GM18858 (cell line): ENCODE results near the gene EZR.

ENCODE experiments used
- ATAC-seq: cut with Tn5 transposase; IDR thresholded peaks from one replicate; pipeline ENCODE4 v1.9.1; 2021; ENCODE audit not compliant: unreplicated experiment

EZR gene

DNA sequence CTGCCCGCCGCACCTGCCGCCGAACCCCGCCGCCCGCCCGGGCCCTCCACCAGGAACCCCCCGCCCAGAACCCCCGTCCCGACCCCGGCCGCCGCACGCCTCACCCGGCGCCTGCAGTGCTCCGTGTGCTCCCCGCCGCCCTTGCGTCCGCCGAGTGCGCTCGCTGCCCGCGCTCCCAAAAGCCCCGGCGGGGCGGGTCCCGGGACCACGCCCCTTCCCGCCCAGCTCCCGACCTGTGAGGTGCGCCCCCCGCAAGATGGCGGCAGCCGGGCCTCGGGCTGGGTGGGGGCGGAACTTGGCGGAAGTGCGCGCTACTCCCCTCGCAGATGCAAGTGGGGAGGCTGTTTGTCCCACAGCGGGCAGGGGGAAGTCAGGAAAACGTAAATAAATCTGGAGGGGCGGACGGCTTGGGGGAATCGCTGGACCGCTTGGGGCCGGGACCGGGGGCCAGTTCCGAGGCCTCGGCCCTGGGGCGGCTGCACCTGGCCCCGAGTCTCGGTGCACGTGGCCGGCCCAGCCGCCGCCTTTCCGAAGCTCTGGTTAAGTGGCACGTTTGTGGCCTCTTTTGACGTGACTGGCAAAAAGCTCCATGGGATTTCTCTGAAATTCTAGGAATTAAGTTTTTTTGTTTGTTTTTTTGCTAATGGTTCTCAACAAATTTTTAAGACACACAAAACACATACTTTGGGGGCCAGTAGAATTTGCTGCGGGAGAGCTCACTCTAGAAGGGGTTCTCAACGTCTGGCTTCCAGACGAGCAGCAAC is at the start of gene EZR:
Gene EZR, minus strand, starts transcription at position 156 of the 764 bp plus-strand sequence. CDS start 1,275 bp downstream, outside the sequence.
- no peak for ATAC-seq

DNA sequence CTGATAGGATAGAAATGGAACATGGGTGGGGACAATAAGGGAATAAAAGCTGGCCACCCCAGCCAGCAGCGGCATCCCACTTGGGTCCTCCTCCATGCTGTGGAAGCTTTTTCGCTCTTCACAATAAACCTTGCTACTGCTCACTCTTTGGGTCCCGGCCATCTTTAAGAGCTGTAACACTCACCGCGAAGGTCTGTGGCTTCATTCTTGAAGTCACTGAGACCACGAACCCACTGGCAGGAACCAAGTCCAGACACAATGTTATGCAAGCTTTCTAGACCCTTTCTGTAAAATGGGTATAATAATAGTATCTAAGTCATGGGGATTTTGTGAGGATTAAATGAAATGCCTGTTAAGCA is 48.9 kb upstream of the EZR start:
- no peak for ATAC-seq

DNA sequence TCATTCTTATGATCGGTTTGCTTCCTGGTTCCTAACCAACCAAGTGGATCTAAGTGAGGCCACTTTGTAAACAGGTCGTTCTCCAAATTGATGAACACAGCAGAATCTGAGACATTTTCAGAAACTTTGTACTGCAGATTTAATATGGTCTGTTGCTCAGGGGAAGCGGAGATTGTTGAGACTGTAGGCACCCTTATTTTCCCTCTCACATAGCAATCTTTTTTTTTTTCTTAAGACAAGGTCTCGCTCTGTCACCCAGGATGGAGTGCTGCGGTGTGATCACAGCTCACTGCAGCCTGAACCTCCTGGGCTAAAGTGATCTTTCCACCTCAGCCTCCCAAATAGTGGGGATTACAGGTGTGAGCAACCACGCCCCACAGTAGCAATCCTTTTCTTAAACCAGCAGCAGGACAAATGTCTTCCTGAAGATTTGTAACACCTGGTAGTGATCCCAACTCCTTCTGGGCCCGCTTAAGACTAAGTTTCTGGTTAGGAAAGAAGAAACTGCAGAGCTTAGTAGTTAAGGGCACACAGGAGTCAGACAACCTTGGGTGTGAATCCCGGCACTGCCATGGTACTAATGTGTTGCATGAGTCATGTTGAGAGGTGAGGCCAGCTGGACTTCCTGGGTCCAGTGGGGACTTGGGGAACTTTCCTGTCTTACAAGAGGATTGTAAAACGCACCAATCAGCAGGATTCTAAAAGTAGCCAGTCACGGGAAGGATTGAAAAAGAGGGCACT is 48.4 kb upstream of the EZR start:
- no peak for ATAC-seq

DNA sequence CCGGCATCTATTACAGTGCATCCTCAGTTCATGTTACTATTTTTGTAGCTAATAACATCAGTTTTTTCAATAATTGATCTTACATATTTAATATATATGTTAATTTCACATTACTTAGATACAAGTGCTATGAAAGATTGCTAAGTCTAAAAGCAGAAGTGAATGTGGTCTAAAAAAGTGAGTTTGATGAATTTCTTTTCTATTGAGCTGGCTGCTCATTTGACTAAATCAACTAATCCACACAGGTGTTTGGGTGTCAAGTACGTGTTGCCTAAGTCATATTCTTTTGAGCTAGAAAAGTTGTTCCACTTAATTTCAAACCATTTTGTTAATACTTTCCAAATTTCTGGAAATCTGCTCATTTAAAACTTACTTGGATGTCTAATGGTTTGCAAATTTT is 46.6 kb upstream of the EZR start:
- no peak for ATAC-seq

DNA sequence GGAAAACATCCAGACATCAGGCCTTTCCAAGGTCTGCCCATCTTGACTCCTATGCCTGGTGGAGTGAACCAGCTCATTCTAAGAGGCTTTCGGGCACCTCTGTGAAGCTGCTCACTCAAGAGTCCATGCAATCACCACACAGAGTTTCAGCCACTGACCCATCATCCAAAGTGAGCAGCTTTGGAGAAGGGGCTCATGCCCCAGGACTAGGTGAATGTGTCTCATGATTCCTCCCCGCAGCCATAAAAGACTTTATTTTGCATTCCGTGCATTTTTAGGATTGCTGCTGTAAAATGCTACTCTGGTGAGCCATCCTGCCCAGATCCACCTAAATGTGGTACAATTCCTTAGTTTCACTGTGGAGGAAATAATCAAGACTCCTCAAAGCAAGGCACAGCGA is 44.5 kb upstream of the EZR start:
- ATAC-seq, result no peak

DNA sequence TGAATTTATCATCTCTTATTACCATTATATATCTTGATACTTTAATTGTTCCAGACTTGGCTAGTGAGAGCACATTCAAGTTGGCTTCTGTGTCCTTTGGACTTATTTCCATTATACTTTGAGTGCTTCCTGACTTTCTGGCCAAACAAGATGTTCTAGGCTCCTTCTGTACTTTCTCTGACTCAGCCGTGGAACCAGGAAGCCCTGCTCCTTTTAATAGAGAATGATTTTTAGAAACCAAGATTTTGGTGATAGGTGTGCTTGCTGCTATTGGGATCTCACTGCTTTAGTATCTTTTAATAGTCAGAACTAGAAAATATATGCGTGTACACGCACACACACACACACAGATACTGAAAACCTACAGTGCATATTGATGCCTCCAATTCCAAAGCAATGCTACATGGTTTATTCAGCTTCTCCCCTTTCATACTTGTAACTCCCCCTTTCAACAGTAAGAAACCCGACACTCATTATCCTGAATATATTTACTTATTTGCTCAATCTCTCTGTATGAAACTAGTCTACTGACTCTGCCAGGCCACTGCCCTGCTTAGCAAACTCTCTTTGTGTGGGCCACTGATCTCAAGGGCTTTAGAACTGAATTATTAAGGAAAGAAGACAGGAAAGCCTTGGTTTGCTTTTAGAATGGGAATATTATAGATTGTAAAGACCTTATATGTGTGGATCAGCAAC is 42.7 kb upstream of the EZR start:
- ATAC-seq, result no peak

DNA sequence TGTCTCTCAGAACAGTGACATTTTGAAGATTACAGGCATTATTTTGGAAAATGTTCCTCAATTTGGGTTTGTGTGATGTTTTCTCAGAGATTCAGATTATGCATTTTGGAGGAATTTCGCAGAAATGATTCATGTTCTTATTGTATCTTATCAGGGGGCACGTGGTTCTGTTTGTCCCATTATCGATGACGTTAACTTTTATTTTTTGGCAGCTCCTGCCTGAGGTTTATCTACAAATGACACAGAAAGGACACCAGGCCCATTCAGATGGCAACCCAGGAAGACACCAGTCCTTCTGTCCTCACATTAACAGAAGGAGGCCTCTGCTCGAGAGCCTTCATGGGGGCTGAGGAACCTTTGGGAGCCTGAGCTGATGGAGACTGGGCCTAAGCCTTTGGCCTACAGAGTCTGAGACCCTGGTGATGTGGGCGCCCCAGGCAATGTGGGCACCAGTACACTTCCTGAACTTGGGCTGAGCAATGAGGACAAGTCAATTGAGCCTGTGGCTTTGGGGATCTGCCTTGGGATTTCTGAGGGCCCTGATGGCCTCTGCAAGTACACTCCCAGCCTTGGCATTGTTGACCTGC is 41.2 kb upstream of the EZR start:
- no peak for ATAC-seq

DNA sequence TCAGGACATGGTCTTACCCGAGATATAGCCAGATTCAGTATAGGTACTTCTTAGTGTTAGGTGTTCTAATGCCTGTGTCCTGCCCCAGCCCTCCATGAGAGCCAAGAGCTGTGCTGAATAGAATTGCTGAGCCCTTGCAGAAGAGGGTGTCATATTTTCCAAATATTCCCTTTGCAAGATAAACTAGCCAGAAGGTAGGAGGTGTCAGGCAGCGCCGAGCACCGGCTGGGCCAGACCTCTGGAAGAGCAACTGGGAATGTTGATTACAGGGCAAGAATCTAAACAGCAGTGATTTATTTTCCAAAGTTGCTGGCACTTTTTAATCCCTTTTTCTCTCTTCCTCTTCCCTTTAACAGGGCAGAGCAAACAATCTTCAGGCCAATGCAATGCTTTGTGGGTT is 37.1 kb upstream of the EZR start:
- no peak for ATAC-seq

DNA sequence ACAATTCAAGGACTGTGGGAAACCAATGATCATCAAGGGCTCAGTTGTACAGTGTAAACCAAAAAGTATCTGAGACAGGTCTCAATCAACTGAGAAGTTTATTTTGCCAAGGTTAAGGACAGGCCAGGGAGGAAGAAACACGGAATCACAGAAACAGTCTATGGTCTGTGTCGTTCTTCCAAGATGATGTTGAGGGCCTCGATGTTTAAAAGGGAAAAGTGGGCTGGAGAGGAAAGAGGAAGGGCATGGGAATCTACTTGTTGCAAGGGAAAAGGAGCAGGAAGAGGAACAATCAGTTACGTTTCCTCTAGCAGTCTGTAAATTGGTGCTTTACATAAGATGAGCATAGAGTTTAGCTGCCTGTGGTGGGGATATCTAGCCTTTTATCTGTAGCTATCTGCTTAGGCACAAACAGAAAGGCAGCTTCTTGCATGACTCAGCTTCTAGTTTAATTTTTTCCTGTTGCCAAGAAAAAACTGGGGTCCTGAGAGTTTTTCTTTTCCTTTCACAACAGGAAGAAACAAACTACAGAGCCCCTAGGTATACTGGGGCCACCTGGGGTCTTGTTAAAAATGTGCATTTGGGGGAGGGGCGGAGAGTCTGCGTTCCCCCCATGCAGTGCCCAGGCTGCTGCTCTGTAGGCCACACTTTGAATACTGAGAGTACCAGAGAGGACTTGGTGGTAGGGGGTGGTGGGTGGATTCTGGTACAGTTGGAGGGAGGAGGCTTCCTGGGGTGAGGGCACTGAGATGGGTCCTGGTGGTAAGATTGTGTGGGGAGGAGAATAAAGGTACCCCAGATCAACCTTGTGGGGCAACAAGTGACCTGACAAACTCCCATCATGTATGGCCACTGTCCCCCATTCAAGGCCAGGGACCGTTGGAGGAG is 35.3 kb upstream of the EZR start:
- no peak for ATAC-seq

DNA sequence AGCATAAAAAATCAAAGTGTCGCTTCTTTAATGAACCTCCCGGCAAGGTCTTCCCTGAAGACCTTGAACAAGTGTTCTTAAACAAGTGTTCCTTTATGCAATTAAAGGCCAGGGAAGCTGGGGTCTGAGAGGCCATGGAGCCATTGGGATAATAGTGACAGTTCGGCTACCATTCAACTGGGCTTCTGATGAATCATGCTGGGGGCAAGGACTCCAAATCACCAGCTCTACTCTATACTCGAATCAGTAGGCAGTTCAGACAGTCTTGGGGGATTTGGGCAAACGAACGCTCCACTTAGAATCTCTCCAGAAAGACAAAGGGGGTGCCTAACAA is 34.7 kb upstream of the EZR start:
- ATAC-seq, result no peak

DNA sequence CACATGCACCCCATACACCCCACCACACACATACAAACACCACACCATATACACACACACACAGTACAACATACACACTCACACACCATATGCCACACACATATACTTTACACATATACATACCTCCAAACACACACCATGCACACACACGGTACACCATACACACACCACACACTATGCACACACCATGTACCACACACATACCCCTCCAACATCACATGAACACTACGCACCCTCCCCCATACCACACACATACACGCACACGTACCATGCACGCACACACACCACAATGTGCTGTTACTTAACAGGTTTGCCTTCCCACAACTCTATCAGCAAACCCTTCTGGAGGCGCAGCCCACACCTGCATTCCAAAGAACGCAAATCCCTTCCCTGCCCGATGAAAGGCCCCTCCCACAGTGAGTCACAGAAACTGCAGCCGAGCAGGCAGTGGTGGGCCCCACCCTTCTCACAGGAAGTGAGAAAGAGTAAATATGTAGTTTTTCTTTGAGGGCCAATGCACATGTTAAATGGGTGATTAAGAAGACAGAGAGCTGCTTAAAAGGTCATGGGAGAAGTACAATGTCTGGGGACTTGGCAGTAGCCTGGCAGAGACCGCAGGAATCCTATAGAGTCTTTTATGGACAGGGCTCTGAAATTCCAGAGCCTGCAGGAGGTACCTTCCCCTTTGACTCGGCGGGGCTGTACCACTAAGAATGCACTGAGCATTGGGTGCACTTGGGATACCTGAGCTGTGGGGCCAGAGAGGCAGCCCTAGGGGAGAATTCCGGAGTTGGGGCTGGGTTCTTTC is 34.1 kb upstream of the EZR start:
- ATAC-seq, result peak; percentile 78

DNA sequence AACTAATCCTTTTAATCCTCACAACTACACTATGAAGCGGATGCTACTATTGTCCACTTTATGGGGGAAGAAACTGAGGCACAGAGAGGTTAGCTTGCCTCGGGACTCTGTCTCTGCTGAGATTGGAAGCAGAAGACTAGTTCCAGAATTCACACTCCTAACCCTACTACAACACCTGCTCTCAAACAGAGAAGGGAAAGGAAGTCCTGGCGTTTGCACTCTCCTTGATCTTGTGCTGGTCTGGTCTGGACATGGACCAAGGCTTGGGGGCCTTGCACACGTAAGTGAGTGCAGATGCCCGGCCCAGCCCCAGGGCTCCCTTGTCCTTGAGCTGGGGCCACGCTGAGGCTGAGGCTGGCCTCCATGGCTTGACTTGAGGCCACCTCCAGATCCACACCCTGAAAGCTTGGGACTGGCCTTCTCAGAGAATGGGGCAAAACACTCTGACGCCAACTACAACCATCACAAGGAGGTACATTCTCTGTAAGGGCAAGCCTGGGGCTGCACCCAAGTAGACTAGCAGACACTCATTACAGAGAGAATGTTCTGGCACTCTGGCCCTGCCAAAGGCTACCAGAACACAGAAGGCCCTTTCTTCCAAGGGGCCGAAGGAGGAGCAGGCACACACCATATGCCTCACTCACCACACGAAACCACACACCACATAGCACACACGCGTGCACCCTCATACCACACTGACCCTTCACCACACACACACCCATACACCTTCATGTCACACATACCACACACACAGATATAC is 33.3 kb upstream of the EZR start:
- ATAC-seq, result no peak

DNA sequence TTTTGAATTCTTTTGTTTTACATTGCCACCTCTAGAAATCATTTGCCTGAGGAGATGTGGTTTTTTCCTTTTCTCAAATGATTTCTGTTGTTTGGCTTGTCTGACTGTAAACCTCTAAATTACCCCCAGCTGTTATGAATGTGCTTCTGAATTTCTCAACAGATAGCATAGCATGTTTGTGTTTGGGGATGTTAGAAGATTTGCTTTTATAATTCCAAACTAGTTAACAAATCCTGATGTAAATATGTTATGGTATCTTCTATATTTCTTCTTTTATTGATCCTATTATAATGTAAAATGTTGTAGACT is 31.6 kb upstream of the EZR start:
- ATAC-seq, result no peak

DNA sequence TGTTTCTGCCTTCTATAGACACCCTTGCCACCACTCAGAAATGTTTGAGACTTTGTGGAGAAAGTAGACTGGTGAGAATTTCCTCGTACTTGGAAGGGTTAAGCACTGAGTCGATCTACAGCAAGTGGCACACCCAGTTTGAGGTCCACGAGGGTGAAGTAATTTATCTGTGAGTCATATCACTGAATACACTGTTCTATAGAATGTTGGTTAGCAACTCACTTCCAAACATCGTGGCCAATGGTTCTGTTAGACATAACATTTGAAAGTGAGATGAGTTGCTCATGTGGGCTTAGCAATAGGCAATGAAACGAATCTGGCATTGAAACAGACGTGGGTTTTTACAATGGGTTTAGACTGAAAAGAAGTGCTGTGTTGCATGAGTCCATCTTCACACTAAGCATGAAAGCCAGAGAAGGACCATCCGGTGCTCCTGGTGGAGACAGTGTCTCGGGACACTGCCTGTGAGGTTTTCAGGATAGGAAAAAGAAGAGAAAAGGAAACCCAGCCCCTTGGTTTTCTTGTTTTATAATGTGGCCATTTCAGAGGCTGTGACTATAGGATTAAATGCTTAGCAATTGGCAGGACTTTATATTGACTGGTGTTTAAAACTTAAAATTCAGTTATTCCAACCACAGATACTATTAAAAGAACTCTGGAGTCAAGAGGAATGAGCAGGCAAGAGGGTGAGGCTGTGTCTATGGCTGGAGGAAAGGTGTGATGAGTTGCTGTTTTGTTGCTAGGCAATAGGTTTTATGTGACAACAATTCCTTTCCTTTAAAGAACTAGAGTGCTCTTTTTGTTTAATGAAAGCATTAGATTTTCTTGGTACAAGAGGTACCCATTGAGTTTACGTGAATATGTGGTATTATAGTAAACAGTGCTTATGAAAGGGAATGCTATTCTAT is 31.0 kb upstream of the EZR start:
- ATAC-seq, result no peak

DNA sequence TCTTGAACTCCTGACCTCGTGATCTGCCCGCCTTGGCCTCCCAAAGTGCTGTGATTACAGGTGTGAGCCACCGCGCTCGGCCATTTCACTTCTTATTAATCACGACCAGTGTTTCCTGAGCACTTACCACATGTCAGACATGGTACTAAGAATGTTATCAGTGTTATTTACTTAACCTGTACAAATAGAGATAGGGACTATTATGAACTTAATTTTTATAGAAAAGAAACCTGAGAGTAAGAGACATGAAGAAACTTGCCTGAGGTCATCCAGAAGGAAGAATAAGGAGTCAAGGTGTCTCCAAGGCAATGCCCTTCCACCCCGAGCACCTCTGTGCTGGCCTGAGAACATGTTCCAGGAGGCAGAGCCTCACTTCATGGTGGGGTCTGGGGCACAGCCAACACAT is 29.3 kb upstream of the EZR start:
- ATAC-seq, result no peak

DNA sequence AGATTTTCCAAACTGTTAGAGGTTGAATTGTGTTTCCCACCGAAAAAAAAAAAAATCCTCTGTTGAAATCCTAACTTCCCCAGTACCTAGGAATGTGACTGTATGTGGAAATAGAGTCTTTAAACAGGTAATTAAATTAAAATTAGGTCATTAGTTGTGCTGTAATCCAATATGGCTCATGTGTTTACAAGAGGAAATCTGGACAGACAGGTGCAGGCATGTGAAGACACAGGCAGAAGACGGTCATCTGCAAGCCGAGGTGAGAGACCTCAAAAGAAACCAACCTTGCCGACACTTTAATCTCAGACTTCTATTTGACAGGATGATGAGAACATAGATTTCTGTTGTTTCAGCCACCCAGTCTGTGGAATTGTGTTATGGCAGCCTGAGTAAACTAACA is 28.6 kb upstream of the EZR start:
- ATAC-seq, result no peak

DNA sequence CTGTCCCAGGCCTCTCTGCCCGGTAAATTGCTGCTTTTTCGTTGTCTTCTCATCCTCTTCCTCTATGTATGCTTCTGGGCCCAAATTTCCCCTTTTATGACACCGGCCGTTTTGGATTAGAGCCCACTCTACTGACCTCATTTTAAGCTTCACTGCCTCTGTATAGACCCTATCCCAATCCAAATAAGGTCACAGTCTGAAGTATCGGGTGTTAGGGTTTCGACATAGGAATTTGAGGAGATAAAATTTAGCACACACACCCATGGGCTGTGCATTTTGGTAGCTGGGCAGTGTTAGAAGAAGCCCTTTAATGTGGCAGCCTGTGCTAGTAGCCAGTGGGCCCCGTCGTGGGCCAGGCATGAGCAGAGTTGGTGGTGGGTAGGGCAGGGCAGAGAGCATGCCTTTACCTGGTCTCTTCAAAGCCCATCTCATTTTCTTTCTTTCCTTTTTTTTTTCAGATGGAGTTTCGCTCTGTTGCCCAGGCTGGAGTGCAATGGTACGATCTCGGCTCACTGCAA is 27.9 kb upstream of the EZR start:
- ATAC-seq, result no peak
